SKM-1 (cell line): ENCODE measurements around the gene KIF16B.

ENCODE experiments used
- DNase-seq: peaks from one replicate; lab custom pipeline; 2025; ENCODE audit not compliant: unreplicated experiment; lab: John Stamatoyannopoulos, UW

Gene KIF16B

GRCh38 chr20:16404171-16404570, 169.1 kb downstream of the KIF16B start:
- DNase-seq = no peak

- DNase-seq = no peak
Observed at GRCh38 chr20:16400234-16400633, 173.0 kb downstream of the KIF16B start.

GRCh38 chr20:16399801-16400200, 173.4 kb downstream of the KIF16B start:
- DNase-seq = no peak

DNA sequence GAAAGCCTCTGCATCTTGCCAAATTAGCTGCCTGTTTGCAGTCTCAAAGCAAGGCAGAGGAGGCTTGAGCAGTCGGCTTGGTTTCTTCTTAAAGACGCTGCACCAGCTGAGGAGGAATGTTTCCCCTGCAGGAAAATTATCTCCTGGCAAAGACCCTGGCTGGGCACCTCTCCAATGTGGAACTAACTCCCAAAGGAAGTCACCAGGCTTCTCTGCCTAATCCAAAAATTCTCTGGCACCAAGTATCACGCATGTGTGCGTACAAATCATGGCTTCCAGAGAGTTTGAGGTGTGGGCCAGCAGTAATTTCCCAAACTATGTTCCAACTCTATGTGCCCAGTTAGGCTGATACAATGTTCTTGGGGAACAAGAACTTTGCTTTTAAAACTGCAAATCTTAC, 176.2 kb downstream of the KIF16B start:
- DNase-seq = no peak

GRCh38 chr20:16395366-16395765, 177.9 kb downstream of the KIF16B start:
- no peak for DNase-seq

DNA sequence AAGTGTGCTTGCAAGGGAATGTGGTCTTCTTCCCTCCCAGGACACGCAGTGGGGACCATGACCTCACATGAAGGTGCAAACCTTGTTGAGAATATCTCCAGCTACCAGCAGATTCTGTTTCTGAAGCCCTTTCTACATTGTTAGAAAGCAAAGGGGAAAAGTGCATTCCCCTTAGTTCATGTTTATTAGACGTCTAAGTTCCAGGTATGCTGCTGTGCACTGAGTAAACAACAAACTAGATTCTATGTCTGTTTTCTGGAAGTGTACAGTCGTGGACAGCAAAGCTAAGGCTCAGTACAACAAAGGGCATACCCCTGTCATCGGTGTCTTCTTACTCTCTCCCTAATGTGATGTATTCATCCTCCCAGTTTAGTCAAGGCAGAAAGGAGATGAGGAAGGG, 178.5 kb downstream of the KIF16B start:
- DNase-seq = no peak

- DNase-seq = no peak
Observed at GRCh38 chr20:16393836-16394235, 179.4 kb downstream of the KIF16B start.

- DNase-seq = no peak
Observed at GRCh38 chr20:16393297-16393696, 180.0 kb downstream of the KIF16B start.

DNA sequence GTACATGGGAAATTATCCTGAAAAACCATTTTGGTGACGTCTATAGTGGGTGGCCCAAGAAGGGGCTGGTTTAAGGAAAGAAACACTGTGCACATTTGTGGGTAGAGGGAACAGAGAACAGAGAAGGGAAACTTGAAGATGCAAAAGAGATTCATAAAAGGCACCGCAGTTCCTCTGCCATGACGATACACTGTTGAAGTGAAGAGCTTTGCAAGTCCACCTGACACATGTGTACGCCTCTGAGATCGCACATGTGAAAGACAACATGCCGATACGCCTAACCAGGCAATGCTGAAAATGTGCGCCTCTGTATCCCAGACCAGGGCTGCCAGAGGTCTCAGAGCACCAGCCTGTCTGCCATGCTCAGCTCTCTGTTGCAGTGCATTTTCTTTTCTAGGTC, 180.9 kb downstream of the KIF16B start:
- no peak for DNase-seq

GRCh38 chr20:16390991-16391390, 182.3 kb downstream of the KIF16B start:
- no peak for DNase-seq

DNA sequence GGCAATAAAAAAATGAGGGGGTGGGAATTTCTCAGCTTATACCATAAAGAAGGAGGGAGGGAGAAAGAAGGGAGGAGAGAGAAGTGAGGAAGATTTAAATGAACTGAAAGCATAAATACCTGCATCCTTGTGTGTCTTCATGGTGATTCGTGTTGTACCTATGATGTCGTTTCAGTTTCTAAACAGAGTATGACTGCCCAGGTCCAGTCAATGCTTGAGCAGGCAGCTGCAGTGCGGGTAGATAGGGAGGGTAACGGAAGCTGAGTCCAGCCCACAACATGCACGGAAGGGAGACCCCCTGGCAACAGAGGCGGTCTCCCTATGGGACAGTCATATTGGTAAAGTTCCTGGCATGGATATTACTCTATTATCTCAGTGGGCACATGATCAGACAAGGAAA, 184.5 kb downstream of the KIF16B start:
- DNase-seq = no peak

DNA sequence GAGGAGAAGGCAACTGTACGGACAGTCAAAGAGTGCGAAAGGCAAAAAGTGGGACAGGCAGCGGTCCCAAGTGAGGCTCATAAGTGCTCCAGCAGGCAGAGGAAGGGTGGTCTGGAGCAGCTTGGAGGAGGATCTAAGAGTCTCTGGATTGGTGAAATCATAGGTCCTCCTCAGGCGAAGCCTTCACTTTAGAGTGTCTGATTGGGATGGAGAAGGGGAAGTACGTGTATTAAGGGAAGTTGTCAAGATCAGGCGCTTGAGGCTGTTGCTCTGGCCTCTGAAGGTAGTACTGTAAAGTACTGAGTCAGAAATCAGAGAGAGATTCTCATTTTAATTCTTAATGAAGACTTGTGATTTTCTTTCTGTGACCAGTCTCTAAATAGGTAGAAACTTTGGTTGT, 185.6 kb downstream of the KIF16B start:
- no peak for DNase-seq

- DNase-seq = no peak
Observed at GRCh38 chr20:16385891-16386290, 187.4 kb downstream of the KIF16B start.

- DNase-seq = no peak
Observed at GRCh38 chr20:16385462-16385861, 187.8 kb downstream of the KIF16B start.

DNA sequence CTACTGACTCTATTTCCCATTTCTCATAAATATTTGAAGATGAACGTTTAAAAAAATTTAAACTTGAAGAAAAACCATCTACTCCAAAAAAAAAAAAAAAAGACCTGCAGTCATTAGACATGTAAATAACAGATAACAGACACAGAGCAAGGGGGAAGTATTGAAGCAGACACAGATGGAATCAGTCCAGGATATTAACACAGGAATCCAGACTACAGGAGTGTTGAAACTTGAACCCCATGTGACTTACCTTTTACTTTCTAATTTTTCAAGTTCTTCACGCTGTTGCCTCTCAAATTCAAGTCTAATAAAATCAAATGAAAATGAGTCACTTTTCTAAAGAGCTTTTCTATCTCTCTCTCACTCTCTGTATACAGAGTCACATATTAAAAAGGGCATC, 191.8 kb downstream of the KIF16B start:
- DNase-seq = no peak

- no peak for DNase-seq
Observed at GRCh38 chr20:16378712-16379370, 194.4 kb downstream of the KIF16B start.

DNA sequence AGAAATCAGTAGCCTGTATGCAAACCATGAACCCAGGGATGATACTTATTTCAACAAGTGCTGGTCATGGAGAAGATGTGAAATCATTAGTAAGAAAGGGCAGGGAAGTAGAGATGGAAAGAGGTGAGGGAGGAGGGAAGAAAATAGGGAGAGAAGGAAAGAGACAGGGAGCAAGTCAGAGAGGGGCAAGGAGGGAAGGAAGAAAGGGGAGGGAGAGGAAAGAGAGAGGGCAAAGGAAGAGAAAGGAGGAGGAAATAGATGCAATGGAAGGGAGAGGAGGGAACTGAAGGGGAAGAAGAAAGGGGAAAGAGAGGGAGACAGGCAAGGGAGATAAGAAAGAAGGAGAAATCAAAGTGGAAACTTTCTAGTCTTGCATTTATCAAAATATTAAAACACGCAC, 195.1 kb downstream of the KIF16B start:
- no peak for DNase-seq

DNA sequence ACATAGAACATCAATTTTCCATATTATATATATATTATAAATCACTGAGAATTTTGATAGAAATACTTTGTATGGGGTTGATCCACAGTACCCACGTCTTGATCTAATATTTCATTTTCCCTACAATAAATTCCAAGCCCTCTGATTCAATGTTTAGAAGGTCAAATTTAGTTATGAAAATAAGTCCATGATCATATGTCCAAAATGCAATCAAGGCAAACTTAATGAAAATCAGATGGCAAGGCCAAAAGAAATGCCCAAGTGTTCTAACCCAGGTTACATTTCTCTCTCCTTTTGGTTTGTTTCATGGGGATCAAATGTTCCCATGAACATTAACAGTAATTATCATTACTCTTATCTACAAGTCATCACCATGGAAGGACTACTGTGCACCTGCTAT, 203.8 kb downstream of the KIF16B start:
- no peak for DNase-seq

DNA sequence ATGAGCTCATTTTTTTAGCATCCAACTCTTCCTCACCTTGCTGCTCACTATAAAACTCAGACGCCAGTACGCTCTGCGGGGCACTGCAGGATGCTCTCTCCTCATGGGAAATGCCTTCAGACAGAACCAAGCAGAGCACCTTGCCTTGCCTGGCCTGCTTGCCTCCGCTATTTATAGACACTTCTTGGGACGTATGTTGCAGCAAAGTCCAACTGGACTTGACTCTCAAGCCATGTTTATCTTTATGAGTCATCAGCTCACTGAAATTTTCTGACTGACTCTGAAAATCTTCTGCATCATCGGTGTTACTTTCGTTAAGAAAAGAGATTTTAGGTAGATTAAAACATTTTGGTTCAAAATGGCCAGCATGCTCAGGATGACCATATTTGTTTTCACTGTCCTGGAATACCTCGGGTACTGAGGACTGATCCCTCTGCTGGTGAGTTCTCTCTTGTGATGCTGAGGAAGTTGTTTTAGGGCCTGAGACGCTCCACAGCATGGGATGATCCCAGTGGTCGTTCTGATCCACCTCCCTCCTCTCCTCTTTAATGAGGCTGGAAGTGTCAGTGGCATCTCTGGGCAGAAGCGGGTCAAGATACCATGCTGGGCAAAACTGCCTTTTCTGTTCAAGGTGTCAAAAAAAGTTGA, 204.5 kb downstream of the KIF16B start:
- no peak for DNase-seq

DNA sequence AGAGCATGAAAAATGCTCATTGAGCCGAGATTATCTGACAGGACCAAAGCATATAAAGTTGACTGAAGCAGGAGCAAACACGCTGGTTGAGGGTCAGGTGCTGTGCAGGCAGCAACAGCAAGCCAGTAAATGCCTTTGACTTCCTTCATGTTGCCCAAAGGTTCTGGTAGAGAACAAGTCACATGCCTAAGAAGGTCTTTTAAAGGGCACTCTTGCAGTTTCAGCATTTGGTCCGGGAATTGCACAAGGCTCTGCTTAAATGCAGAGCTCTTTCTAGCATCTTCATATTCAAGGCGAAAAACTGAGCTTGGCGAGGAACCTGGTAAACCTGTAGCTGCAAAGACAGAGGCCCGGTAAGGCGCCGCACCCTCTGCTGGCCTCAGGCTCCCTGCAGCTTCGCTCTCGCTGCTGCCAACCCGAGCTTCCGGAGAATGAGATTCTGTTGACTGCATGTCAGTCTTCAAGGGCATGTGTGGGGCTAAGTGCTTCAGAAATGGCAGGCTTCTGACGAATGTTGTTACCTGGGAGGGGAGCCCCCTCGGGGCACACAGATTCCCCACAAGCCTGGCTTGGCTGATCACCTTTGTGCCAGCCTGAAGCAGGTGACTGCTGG, 205.2 kb downstream of the KIF16B start:
- DNase-seq = no peak

DNA sequence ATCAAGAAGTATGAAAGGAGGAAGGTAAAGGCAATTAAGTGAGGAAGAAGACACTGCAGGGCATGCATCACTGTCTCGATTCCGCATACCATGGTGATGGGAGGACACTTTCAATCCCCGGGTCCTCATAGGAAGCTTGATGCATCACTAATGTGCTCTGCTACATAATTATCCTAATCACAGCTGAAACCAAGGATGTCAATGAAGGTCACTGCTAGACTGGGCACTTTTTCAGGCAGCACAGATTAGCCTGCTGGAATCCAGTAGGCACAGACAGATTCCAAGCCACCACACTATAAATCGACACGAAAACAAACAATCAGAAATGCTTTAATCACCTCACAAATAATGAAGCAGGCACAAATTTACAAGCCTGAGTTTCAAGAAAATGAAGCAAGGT, 206.7 kb downstream of the KIF16B start:
- no peak for DNase-seq

DNA sequence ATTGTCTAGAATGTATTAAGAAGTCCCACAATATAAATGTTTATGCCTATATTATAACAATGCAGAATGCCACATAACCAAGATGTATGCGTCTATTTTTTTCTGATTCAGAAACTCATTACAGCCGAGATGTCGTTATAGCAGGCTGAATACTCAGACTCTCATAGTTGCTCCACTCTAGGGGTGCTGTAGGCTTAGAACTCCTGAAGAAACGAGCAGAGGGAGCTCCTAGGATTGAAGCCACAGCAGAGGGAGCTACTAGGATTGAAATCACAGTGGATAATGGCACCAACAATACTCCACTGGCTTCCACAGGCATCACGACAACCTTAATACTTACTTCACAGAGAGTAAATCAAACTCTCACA, 208.9 kb downstream of the KIF16B start:
- DNase-seq = no peak
